Transverse colon (tissue), 4 donors: ENCODE measurements around the gene MYLK.

Experiments used
- EP300 ChIP-seq: sonication (generic); formaldehyde crosslinking; IDR thresholded peaks from one replicate; pipeline ENCODE4 v1.6.1; 2017; ENCODE audit warnings: antibody characterized with exemption, low read depth
- POLR2A ChIP-seq: fragments of 450-650 bp; IDR thresholded peaks from one replicate; pipeline ENCODE4 v1.6.1; 2016; ENCODE audit warnings: antibody characterized with exemption, mild to moderate bottlenecking, moderate library complexity
- POLR2AphosphoS5 ChIP-seq, 3 donors: sonication (generic); formaldehyde crosslinking; IDR thresholded peaks; one replicate each; pipeline ENCODE4 v1.6.1; 2016; ENCODE audit warnings: antibody characterized with exemption in 3 of 3
- TF ChIP-seq, protein P1 (sequence below), 5 experiments: fragments of 200-600 bp in 3 of 5; fragments of 450-650 bp in 2 of 5; sonication (generic) in 3 of 5; IDR thresholded peaks; 1 replicate in 2 of 5; 2 replicates in 3 of 5; pipeline ENCODE4 v1.5.1; 2016 to 2017; ENCODE audit warnings: antibody characterized with exemption in 5 of 5, inconsistent platforms in 3 of 5, mild to moderate bottlenecking in 2 of 5, moderate library complexity in 1 of 5

- TF ChIP-seq, protein P1, sequence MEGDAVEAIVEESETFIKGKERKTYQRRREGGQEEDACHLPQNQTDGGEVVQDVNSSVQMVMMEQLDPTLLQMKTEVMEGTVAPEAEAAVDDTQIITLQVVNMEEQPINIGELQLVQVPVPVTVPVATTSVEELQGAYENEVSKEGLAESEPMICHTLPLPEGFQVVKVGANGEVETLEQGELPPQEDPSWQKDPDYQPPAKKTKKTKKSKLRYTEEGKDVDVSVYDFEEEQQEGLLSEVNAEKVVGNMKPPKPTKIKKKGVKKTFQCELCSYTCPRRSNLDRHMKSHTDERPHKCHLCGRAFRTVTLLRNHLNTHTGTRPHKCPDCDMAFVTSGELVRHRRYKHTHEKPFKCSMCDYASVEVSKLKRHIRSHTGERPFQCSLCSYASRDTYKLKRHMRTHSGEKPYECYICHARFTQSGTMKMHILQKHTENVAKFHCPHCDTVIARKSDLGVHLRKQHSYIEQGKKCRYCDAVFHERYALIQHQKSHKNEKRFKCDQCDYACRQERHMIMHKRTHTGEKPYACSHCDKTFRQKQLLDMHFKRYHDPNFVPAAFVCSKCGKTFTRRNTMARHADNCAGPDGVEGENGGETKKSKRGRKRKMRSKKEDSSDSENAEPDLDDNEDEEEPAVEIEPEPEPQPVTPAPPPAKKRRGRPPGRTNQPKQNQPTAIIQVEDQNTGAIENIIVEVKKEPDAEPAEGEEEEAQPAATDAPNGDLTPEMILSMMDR (IDR thresholded peaks at IDR 0.05): no peak
- peak in 2 of 3 donors; percentile 34 to 62 for TF ChIP-seq POLR2AphosphoS5 (IDR thresholded peaks at IDR 0.05)
- peak; percentile 57 for TF ChIP-seq POLR2A
- no peak for TF ChIP-seq EP300
Observed at GRCh38 chr3:123799544-123800361, 84.4 kb downstream of the MYLK start.
